Measurements from ENCODE around the gene CPPED1. TPM values are rescaled to one million over a fixed set of nuclear protein-coding genes. Genes with fewer than 3 reads are reported as not detected.
"Not testable (repeated sequence)": the region's sequence is repeated elsewhere in the genome, so short reads cannot be mapped to it uniquely, and the experiment has no call there.

CPPED1 gene, protein sequence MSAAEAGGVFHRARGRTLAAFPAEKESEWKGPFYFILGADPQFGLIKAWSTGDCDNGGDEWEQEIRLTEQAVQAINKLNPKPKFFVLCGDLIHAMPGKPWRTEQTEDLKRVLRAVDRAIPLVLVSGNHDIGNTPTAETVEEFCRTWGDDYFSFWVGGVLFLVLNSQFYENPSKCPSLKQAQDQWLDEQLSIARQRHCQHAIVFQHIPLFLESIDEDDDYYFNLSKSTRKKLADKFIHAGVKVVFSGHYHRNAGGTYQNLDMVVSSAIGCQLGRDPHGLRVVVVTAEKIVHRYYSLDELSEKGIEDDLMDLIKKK
- 11.1 and 11.9 TPM in 2 replicates for total RNA-seq (2014; rRNA removed; shearing (Covaris generic))
- 28.9 and 31.4 TPM in 2 replicates for polyA plus RNA-seq (2015; cell fraction: cytosol; rRNA removed)
- polyA plus RNA-seq (2015; cell fraction: nucleus; rRNA removed): 28.0 and 30.3 TPM in 2 replicates

DNA sequence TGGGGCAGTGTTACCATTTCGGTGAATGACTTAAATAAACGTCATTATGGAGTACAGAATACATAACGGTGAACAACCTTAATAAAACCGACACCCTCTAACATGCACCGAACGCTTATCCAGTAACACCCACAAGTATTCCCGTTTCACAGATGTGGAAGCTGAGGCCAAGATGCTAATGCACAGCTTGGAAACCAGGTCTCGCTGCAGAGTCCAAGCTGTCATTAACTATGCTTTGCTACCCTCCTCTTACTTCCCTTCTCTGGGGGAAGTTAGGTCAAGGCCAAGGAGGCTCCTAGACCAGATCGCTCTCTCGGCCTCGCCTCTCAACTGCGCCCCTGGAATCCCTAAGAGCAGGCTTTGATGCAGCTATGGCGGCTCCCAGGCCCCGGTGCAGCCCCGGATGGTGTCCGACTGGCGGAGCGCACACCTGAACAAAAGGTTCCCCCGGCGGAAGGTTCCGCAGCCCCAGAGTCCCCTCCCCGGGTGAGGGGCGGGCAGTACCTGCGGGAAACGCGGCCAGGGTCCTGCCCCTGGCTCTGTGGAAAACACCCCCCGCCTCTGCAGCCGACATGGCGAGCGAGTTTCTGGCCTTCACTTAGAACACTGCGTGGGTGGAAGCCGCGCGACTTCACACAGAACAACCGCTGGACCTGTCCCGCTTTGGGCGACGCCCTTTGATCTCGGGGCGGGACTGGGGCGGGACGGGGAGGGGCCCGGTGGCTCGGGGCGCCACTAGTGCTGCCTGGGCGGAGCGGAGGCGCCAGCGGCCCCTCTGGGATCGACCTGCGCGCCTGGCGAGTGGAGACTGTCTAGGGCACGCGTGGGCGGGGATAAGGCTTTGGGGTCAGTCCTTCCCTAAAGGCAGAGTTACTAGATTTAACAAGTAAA, at the start of gene CPPED1:
Gene CPPED1 (minus strand): TSS at position 685 of the 891 bp plus-strand sequence. CDS start 111 bp downstream, at position 574.
- peak; percentile 86 for DNase-seq (ENCODE audit: low read depth)

DNA sequence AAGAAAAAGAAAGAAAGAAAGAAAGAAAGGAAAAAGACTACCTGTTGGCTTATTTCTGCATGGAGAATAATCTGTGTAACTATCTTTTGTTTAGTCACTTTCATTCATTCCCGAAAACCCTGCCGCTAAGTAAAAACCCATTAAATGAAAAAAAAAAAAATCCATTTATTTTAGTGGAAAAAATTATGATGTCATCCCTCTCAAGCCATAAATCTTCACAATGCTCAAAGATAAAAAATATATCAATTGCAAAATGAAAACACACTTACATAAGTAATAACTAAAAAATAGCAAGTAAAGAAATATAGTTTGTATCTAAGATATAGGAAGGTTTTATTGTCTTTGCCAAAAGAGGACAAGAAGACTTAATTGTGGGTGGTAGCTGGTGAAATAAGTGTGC, 46.5 kb upstream of the CPPED1 start:
- no peak for DNase-seq (ENCODE audit: low read depth)

DNA sequence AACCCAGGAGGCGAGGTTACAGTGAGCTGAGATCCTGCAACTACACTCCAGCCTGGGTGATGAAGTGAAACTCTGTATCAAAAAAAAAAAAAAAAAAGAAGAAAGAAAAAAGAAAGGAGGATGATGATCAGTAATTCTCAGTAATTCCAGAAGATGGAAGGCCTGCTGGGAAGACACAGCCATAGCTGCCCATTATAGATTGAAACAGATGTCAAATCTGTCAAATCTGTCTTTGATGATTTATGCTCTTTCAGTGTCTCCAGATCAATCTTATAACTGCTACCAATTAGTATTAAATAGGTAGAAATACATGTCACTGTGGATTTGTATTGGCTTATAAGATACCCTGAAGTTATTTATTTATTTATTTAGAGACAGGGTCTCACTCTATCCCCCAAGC, 42.9 kb upstream of the CPPED1 start:
- no peak for DNase-seq (ENCODE audit: low read depth)

DNA sequence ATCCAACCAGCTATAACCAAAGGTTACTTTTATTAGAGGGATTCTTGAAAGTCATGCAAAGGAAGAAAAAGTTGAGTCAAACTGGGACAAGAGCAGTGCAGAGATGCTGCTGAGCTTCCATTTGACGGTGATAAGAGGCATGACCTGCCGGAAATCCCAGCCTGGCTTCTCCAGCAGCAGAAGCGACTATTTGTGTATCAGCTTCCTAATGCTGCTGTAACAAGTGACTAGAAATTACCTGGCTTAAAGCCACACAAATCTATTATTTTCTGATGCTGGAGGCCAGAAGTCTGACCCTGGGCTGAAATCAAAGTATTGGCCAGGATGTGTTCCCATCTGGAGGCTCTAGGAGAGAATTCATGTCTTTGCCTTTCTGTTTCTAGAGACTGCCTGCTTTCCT, 41.6 kb upstream of the CPPED1 start:
- DNase-seq (ENCODE audit: low read depth): no peak

DNA sequence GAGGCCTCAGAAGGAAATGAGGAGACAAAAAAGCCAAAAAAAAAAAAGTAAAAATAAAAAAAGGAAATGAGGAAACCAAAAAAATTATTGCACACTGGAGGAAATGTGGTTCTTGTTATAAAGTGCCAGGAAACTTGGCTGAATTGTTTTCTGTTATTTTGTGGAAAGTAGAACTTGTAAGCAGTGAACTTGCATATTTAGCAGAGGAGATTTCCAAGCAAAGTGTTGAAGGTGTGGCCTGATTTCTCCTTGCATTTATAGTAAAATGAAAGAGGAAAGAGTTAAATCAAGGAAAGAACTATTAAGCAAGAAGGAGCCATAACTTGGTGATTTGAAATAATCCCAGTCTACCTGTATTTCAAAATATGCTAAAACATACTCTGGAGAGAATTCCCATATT, 34.1 kb upstream of the CPPED1 start:
- no peak for DNase-seq (ENCODE audit: low read depth)

DNA sequence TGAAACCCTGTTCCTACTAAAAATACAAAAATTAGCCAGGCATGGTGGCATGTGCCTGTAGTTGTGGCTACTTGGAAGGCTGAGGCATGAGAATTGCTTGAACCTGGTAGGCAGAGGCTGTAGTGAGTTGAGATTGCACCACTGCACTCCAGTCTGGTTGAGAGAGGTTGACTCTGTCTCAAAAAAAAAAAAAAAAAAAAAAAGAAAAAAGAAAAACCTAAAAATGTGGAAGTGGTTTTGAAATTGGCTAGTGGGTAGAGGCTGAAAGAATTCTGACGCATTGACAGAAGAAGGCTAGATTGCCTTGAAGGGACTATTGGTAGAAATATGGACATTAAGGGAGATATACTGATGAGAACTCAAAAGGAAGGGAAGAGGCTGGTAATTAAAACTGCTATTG, 33.6 kb upstream of the CPPED1 start:
- no peak for DNase-seq (ENCODE audit: low read depth)

DNA sequence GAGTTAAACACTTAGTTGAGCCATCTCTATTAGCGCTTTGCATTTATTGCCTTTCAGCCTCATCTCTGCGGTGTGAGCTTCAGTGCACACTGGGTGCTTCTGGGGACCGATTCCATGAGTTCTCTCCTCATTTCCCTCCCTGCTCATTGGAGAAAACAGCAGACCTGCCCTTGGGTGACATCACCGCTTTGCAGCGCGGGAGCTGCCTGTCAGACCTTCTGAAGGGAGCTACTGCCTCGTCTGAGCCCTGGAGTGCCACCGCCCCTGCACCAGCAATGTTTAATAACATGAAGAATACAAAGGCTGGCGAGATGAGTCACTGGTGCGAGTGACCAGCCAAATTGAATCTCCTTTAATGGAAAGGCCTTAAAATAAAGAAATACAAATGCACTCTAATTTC, 30.2 kb upstream of the CPPED1 start:
- peak; percentile 78 for DNase-seq (ENCODE audit: low read depth)

DNA sequence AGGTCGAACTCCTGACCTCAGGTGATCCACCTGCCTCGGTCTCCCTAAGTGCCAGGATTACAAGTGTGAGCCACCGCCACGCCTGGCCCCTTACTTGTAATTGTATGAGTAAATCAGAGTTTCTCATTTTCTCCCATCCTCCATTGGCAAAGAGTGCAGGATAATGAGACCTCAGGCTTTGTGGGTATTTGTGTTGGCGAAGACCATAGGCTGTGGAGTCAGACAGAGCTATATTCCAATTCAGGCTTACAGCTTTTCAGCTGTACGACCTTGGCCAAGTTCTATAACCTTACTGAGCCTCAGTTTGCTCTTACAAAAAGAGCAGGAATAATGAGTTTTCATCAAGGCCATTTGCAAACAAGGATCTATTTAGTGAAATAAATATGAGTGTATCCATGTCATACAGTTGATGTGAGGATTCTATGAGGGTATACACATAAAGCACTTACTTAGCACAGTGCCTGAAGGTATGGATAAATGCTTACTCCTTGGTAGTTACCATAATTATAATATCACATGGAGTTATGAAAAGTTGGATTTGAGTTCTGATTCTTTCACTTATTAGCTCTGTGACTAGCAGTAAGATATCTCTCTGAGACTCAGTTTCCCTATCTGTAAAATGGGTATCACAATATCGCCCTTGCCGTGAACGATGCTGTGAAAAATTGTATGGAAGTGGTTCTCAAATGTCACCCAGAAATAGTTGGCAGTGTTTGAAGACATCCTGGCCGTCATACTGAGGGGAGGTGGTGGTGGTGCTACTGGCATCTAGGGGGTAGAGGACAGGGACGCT, 25.6 kb upstream of the CPPED1 start:
- no peak for DNase-seq (ENCODE audit: low read depth)

DNA sequence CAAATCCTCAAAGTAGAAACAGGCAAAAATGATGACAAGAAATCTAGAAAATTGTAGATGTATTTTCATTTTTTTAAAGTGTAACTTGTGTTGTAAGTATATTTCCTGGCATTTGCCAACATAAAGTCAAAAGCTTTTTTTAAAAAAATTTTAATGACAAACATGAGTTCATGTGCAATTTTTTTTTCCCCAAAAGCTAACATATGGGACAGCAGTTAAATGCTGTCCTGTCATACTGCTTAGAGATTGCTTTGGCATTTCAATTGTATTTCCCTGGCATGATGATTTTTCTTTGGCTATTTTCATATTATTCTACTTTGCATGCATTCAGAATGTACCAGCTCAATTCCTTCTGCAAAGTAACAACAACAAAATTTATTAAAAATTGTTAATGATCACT, 24.5 kb upstream of the CPPED1 start:
- no peak for DNase-seq (ENCODE audit: low read depth)

DNA sequence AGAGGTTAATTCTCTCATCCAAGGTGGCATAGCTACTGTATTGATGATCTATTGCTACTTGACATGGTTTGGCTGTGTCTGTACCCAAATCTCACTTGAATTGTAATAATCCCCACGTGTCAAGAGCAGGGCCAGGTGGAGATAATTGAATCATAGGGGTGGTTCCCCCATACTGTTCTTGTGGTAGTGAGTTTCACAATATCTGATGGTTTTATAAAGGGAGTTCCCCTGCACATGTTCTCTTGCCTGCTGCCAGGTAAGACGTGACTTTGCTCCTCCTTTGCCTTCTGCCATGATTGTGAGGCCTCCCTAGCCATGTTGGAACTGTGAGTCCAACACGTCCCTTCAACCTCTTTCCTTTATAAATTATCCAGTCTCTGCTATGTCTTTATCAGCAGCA, 22.9 kb upstream of the CPPED1 start:
- no peak for DNase-seq (ENCODE audit: low read depth)

DNA sequence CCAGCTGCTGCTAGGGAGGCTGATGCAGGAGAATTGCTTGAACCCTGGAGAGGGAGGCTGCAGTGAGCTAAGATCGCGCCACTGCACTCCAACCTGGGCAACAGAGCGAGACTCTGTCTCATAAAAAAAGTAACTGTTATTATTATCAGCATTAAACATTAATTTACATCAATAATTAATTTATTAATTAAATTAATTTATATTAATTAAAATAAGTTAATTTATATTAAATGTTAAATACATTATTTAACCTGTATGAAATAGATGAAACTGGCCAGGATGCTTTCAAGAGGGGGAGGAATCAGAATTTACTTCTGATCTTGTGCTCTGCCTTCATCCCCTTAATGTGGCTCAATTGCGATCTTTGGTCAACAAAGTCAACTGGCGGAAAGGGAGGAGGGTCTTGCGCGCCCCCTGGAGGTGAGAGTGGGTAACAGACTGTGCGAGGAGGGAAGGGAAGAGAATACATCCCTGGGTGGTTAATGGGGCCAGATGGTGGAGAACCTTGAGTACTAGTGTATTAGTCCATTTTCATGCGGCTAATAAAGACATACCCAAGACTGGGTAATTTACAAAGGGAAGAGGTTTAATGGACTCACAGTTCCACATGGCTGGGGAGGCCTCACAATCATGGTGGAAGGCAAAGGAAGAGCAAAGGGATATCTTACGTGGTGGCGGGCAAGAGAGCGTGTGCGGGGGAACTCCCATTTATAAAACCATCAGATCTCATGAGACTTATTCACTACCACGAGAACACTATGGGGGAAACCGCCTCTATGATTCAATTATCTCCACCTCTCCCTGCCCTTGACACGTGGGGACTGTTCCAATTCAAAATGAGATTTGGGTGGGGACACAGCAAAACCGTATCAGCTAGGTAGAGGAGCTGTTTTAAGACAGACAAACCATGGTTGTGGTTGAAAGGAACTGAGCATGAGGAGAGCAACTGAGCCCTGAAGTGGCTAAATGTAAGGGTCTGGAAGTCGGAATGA, 15.7 kb upstream of the CPPED1 start:
- DNase-seq (ENCODE audit: low read depth): peak; percentile 64

DNA sequence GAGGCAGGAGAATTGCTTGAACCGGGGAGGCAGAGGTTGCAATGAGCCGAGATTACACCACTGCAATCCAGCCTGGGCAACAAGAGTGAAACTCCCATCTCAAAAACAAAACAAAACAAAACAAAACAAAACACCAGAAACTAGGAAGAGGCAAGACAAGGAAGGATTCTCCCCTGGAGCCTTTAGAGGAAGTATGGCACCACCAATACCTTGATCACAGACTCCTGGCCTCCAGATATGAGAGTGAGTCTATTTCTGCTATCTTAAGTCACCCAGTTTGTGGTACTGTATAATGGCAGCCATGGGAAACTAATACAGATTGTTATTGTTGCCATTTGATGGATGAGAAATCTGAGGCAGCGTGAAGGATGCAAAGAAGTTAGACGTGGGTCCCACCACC, 14.6 kb upstream of the CPPED1 start:
- no peak for DNase-seq (ENCODE audit: low read depth)

DNA sequence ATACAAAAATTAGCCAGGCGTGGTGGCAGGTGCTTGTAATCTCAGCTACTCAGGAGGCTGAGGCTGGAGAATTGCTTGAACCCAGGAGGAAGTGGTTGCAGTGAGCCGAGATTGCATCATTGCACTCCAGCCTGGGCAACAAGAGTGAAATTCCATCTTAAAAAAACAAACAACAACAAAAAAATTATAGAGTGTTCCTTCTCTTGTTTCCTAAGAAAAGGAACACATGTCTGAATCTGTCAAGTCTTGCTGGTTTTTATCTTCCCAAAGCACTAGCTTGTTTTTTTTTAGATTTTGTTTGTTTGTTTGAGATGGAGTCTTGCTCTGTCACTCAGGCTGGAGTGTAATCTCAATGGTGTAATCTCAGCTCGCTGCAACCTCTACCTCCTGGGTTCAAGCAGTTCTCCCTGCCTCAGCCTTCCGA, 13.1 kb upstream of the CPPED1 start:
- not testable (repeated sequence) for DNase-seq (ENCODE audit: low read depth)

DNA sequence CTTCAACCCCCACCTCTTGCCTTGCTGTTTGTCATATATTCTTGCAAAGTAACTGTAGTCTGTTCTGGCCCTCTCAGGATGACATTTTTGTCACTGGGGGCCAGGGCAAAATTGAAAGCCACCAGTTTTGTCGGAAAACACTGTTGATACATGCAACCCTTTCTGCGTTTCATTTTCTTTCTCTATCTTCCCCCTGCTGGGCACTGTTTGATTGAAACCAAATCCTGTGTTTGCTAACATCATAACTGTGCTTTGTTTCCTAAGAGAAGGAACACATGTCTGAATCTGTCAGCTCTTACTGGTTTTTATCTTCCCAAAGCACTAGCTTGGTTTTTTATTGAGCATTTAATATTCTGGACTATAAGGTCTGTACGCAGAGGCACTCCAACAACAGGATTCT, 11.7 kb upstream of the CPPED1 start:
- no peak for DNase-seq (ENCODE audit: low read depth)

DNA sequence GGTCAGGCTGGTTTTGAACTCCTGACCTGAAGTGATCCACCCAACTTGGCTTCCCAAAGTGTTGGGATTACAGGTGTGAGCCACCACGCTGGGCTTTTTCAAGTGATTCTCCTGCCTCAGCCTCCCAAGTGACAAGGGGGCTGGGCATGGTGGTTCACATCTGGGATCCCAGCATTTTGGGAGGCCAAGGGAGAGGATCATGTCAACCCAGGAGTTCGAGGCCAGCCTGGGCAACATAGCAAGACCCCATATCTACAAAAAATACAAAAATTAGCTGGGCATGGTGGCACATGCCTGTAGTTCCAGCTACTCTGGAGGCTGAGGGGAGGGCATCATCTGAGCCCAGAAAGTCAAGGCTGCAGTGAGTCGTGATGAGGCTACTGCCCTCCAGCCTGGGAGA, 10.0 kb upstream of the CPPED1 start:
- DNase-seq (ENCODE audit: low read depth): not testable (repeated sequence)

DNA sequence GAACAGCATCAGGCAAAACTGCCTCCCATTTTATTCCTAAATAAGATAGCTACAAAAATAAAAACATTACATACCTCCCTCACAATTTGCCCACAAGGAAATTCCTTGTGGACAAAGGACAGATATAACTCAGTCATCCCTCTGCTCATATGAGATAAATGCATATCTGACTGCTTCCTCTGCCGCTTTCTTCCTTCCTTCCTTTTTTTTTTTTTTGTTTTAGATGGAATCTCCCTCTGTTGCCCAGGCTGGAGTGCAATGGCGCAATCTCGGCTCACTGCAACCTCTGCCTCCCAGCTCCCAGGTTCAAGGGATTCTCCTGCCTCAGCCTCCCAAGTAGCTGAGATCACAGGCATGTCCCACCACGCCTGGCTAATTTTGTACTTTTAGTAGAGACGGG, 9.6 kb upstream of the CPPED1 start:
- not testable (repeated sequence) for DNase-seq (ENCODE audit: low read depth)

DNA sequence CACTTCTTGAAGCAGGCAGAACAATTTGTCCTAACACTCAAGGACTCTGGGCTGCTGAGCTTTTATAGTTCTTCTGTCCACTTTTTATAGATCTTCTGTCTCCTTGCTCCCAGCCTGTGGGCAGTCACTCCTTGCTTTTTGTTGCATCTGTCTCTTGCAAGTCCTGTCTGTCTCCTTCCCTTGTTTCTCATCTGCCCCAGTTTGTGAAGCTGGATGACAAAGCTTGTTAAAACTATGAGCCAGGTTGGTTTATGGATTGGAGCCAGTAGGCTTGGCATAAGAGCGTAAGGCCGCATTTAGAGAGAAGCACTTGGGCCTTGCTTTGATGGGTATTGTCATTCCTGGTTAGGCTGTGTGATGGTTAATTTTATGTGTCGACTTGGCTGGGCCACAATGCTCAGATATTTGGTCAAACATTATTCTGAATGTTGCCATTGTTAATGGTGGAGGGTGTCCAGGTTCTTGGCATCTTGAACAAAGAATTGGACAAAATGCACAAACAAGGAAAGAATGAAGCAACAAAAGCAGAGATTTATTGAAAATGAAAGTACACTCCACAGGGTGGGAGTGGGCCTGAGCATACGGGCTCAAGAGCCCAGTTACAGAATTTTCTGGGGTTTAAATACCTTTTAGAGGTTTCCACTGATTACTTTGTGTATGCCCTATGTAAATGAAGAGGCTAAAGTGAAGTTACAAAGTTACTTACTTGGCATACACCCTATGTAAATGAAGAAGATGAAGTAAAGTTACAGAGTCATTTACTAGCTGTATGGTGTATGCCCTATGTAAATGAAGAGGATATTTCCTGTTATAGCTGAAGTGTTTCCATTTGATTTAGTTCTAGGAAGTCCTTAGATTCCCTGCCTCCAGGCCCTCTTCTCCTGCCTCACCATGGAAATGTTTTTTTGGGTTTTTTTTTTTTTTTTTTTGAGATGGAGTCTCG, 8.0 kb upstream of the CPPED1 start:
- no peak for DNase-seq (ENCODE audit: low read depth)

DNA sequence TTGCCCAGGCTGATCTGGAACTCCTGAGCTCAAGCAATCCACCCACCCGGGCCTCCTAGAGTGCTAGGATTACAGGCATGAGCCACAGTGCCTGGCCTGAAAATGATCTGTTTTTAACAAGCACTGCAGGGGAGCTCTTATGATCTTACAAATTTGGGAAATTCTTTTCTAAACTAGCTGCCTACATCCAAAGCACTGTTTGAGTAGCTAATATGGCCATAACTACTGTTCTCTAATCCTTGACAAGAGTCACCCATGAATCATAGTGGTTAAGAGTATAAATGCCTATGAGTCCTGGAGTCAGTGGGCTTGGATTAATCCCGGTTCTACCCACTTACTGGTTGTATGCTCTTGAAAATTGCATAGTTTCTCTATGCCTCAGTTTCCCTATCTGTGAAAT, 1.4 kb upstream of the CPPED1 start:
- no peak for DNase-seq (ENCODE audit: low read depth)

DNA sequence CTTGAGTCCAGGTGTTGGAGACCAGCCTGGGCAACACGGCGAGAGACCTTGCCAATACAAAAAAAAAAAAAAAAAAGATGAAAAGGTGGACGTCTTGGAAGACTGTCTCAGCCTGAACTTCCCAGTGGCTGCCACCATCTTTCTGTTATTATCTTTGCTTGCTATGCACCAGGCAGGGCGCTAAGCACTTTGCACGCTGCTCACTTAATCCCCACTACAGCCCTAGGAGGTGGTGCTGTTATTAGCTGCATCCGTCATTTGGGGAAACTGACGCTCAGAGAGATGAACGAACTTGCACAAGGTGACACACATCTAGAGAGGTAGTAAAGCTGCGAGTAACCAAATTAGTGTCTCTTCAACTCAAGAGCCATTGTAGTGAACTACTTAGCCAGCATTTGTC, 708 bp upstream of the CPPED1 start:
- no peak for DNase-seq (ENCODE audit: low read depth)

Measured in HT1080 (cell line).